ENCODE measurements around the gene ZNF629.

Gene ZNF629

DNA sequence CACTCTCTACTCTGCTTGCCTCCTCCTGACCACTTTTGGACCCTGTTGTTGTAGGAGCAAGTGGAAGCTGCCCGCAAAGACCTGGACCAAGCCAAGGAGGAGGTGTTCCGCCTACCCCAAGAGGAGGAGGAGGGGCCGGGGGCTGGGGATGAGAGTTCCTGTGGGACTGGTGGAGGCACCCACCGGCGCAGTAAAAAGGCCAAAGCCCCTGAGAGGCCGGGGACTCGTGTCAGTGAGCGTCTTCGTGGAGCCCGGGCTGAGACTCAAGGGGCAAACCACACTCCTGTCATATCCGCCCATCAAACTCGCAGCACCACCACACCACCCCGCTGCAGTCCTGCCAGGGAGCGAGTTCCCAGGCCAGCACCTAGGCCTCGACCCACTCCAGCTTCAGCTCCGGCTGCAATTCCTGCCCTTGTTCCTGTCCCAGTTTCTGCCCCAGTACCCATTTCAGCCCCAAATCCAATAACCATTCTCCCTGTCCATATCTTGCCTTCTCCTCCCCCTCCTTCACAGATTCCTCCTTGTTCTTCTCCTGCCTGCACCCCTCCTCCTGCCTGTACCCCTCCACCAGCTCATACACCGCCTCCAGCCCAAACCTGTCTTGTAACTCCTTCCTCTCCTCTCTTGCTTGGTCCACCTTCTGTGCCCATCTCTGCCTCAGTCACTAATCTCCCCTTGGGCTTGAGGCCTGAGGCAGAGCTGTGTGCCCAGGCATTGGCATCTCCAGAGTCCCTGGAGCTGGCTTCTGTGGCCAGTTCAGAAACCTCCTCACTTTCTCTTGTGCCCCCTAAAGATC is 49.8 kb downstream of the ZNF629 start:
- TF ChIP-seq GATA3 (IDR thresholded peaks at IDR 0.05; ENCODE audit: low read depth, low read length), result no peak
- TF ChIP-seq GATA2 (IDR thresholded peaks at IDR 0.05; ENCODE audit: low read depth, low read length), result no peak

DNA sequence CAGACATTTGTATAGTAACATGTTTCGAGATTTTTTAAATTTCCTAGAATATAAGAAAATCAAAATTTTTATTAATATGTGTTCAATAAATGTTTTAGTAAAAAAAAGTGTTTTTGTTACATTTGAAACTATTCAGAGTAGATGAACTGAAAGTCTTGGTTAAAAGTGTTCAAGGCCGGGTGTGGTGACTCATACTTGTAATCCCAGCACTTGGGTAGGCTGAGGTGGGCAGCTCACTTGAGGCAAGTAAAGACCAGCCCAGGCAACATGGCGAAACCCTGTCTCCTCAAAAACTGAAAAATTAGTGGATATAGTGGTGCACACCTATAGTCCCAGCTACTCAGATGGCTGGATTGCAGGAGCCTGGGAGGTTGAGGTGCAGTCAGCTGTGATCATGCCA is 55.6 kb downstream of the ZNF629 start:
- TF ChIP-seq GATA3 (IDR thresholded peaks at IDR 0.05; ENCODE audit: low read depth, low read length) (no peak), GATA2 (IDR thresholded peaks at IDR 0.05; ENCODE audit: low read depth, low read length) (no peak)

DNA sequence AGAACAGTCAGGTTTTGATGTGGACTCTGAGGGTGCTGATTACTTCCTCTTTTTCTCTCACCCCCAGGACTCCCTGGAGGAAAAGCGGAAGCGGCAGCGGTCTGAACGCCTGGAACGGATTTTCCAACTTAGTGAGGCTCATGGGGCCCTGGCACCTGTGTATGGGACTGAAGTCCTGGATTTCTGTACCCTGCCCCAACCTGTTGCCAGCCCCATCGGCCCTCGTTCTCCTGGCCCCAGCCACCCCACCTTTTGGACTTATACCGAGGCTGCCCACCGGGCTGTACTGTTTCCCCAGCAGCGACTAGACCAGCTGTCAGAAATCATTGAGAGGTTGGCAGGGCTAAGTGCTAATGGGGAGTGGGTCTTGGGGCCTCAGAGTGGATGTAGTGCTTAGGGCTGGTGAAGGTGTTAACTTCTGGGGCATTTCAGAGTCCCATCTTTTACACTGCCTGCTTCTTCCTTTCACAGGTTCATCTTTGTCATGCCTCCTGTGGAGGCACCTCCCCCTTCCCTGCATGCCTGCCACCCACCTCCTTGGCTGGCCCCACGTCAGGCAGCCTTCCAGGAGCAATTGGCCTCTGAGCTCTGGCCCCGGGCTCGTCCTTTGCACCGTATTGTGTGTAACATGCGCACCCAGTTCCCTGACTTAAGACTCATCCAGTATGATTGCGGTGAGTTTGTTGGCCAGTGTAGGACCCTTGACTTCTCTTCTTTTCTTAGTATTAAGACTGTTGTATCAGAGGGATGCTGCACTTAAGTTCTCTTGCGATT is 57.9 kb downstream of the ZNF629 start:
- TF ChIP-seq GATA3 (IDR thresholded peaks at IDR 0.05; ENCODE audit: low read depth, low read length), result no peak
- no peak for TF ChIP-seq GATA2 (IDR thresholded peaks at IDR 0.05; ENCODE audit: low read depth, low read length)
